ENCODE results near the gene ZMYND8.

The ZMYND8 gene

GRCh38 chr20:47330933-47331708, 25.4 kb downstream of the ZMYND8 start:
- Histone ChIP-seq H3K4me1 (ENCODE audit: control insufficient read depth, insufficient read depth, low read length) (peaks cover 7% of the 10 kb centered on the region; the same call in 1 of the 2 replicates), H3K9me3 (ENCODE audit: control insufficient read depth, insufficient read depth, low read depth, low read length) (no peaks in the 10 kb centered on the region), H3K36me3 (ENCODE audit: control insufficient read depth in 2 of 2, insufficient read depth in 1 of 2, low read length in 2 of 2) (peaks cover 4 to 9% of the 10 kb centered on the region in 2 experiments; a peak in 2 of 3 replicates), H3K4me3 (ENCODE audit: low read depth, low read length) (no peak overlapping the region), H3K27ac (ENCODE audit: extremely low read depth, low read depth, low read length) (no peak overlapping the region)
- ChIA-PET CTCF (interaction anchor here (0.7 to 2.2 kb wide), 3 partner anchors 53 to 93 kb away, joined by 3 to 8 read pairs (median 4); no protein-coding TSS in a partner anchor), POLR2A (no interaction called here)
- TF ChIP-seq GLIS2 (tag by site-specific recombination; IDR thresholded peaks at IDR 0.05): no peak
- TF ChIP-seq ZFP37 (tag by site-specific recombination; IDR thresholded peaks at IDR 0.05): peak; percentile 80
- TF ChIP-seq ZNF184 (tag by site-specific recombination; IDR thresholded peaks at IDR 0.05): 0 out of 2 replicates have a peak, but pooled peaks have one; percentile 16
- no peak for TF ChIP-seq ZNF571 (tag by site-specific recombination; IDR thresholded peaks at IDR 0.05)
- TF ChIP-seq, protein P1, sequence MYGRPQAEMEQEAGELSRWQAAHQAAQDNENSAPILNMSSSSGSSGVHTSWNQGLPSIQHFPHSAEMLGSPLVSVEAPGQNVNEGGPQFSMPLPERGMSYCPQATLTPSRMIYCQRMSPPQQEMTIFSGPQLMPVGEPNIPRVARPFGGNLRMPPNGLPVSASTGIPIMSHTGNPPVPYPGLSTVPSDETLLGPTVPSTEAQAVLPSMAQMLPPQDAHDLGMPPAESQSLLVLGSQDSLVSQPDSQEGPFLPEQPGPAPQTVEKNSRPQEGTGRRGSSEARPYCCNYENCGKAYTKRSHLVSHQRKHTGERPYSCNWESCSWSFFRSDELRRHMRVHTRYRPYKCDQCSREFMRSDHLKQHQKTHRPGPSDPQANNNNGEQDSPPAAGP (tag by site-specific recombination; IDR thresholded peaks at IDR 0.05): peak; percentile 58; the same call in 1 of the 2 replicates
- no peak for TF ChIP-seq REPIN1 (tag by site-specific recombination; IDR thresholded peaks at IDR 0.05; ENCODE audit: low read depth)
- no peak for TF ChIP-seq ZNF707 (tag by site-specific recombination; IDR thresholded peaks at IDR 0.05)
- TF ChIP-seq ZEB2 (tag by site-specific recombination; IDR thresholded peaks at IDR 0.05): peak; percentile 47; the same call in 1 of the 2 replicates
- TF ChIP-seq, protein P2, sequence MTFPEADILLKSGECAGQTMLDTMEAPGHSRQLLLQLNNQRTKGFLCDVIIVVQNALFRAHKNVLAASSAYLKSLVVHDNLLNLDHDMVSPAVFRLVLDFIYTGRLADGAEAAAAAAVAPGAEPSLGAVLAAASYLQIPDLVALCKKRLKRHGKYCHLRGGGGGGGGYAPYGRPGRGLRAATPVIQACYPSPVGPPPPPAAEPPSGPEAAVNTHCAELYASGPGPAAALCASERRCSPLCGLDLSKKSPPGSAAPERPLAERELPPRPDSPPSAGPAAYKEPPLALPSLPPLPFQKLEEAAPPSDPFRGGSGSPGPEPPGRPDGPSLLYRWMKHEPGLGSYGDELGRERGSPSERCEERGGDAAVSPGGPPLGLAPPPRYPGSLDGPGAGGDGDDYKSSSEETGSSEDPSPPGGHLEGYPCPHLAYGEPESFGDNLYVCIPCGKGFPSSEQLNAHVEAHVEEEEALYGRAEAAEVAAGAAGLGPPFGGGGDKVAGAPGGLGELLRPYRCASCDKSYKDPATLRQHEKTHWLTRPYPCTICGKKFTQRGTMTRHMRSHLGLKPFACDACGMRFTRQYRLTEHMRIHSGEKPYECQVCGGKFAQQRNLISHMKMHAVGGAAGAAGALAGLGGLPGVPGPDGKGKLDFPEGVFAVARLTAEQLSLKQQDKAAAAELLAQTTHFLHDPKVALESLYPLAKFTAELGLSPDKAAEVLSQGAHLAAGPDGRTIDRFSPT (tag by site-specific recombination; IDR thresholded peaks at IDR 0.05): peak; percentile 74
- TF ChIP-seq ZNF544 (tag by site-specific recombination; IDR thresholded peaks at IDR 0.05): no peak
- TF ChIP-seq ZNF600 (tag by site-specific recombination; IDR thresholded peaks at IDR 0.05): peak; percentile 87
- TF ChIP-seq, protein P3, sequence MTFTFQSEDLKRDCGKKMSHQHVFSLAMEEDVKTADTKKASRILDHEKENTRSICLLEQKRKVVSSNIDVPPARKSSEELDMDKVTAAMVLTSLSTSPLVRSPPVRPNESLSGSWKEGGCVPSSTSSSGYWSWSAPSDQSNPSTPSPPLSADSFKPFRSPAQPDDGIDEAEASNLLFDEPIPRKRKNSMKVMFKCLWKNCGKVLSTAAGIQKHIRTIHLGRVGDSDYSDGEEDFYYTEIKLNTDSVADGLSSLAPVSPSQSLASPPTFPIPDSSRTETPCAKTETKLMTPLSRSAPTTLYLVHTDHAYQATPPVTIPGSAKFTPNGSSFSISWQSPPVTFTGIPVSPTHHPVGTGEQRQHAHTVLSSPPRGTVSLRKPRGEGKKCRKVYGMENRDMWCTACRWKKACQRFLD (tag by site-specific recombination; IDR thresholded peaks at IDR 0.05): no peak
- TF ChIP-seq, protein P4, sequence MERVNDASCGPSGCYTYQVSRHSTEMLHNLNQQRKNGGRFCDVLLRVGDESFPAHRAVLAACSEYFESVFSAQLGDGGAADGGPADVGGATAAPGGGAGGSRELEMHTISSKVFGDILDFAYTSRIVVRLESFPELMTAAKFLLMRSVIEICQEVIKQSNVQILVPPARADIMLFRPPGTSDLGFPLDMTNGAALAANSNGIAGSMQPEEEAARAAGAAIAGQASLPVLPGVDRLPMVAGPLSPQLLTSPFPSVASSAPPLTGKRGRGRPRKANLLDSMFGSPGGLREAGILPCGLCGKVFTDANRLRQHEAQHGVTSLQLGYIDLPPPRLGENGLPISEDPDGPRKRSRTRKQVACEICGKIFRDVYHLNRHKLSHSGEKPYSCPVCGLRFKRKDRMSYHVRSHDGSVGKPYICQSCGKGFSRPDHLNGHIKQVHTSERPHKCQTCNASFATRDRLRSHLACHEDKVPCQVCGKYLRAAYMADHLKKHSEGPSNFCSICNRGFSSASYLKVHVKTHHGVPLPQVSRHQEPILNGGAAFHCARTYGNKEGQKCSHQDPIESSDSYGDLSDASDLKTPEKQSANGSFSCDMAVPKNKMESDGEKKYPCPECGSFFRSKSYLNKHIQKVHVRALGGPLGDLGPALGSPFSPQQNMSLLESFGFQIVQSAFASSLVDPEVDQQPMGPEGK (tag by site-specific recombination; IDR thresholded peaks at IDR 0.05): no peak
- TF ChIP-seq, protein P5, sequence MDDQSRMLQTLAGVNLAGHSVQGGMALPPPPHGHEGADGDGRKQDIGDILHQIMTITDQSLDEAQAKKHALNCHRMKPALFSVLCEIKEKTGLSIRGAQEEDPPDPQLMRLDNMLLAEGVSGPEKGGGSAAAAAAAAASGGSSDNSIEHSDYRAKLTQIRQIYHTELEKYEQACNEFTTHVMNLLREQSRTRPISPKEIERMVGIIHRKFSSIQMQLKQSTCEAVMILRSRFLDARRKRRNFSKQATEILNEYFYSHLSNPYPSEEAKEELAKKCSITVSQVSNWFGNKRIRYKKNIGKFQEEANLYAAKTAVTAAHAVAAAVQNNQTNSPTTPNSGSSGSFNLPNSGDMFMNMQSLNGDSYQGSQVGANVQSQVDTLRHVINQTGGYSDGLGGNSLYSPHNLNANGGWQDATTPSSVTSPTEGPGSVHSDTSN (CRISPR knock-in tag; IDR thresholded peaks at IDR 0.05): no peak
- TF ChIP-seq, protein P6, sequence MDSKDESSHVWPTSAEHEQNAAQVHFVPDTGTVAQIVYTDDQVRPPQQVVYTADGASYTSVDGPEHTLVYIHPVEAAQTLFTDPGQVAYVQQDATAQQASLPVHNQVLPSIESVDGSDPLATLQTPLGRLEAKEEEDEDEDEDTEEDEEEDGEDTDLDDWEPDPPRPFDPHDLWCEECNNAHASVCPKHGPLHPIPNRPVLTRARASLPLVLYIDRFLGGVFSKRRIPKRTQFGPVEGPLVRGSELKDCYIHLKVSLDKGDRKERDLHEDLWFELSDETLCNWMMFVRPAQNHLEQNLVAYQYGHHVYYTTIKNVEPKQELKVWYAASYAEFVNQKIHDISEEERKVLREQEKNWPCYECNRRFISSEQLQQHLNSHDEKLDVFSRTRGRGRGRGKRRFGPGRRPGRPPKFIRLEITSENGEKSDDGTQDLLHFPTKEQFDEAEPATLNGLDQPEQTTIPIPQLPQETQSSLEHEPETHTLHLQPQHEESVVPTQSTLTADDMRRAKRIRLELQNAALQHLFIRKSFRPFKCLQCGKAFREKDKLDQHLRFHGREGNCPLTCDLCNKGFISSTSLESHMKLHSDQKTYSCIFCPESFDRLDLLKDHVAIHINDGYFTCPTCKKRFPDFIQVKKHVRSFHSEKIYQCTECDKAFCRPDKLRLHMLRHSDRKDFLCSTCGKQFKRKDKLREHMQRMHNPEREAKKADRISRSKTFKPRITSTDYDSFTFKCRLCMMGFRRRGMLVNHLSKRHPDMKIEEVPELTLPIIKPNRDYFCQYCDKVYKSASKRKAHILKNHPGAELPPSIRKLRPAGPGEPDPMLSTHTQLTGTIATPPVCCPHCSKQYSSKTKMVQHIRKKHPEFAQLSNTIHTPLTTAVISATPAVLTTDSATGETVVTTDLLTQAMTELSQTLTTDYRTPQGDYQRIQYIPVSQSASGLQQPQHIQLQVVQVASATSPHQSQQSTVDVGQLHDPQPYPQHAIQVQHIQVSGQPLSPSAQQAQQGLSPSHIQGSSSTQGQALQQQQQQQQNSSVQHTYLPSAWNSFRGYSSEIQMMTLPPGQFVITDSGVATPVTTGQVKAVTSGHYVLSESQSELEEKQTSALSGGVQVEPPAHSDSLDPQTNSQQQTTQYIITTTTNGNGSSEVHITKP (tag by site-specific recombination; IDR thresholded peaks at IDR 0.05): no peak
- no peak for TF ChIP-seq GLI2 (tag by site-specific recombination; IDR thresholded peaks at IDR 0.05; ENCODE audit: borderline replicate concordance, low read depth)
- TF ChIP-seq, protein P7, sequence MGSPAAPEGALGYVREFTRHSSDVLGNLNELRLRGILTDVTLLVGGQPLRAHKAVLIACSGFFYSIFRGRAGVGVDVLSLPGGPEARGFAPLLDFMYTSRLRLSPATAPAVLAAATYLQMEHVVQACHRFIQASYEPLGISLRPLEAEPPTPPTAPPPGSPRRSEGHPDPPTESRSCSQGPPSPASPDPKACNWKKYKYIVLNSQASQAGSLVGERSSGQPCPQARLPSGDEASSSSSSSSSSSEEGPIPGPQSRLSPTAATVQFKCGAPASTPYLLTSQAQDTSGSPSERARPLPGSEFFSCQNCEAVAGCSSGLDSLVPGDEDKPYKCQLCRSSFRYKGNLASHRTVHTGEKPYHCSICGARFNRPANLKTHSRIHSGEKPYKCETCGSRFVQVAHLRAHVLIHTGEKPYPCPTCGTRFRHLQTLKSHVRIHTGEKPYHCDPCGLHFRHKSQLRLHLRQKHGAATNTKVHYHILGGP (tag by site-specific recombination; IDR thresholded peaks at IDR 0.05): no peak
- TF ChIP-seq ZNF521 (tag by site-specific recombination; IDR thresholded peaks at IDR 0.05): no peak
- no peak for TF ChIP-seq ZFHX2 (tag by site-specific recombination; conservative IDR thresholded peaks at IDR 0.05)
- no peak for TF ChIP-seq ZFP3 (tag by site-specific recombination; IDR thresholded peaks at IDR 0.05; ENCODE audit: low read depth)
- no peak for TF ChIP-seq ZNF248 (tag by site-specific recombination; IDR thresholded peaks at IDR 0.05)
- TF ChIP-seq ZNF837 (tag by site-specific recombination; IDR thresholded peaks at IDR 0.05): no peak

Measured in HEK293 (cell line).